SHP77 (cell line): Measurements from ENCODE around the gene GRIK2.

Experiments used
- DNase-seq, 2 experiments: peaks; one replicate each; lab custom pipeline; 2025; lab: John Stamatoyannopoulos, UW

The GRIK2 gene

GRCh38 chr6:101400326-101401135 is 7.0 kb downstream of the GRIK2 start:
- DNase-seq: no peak

DNA sequence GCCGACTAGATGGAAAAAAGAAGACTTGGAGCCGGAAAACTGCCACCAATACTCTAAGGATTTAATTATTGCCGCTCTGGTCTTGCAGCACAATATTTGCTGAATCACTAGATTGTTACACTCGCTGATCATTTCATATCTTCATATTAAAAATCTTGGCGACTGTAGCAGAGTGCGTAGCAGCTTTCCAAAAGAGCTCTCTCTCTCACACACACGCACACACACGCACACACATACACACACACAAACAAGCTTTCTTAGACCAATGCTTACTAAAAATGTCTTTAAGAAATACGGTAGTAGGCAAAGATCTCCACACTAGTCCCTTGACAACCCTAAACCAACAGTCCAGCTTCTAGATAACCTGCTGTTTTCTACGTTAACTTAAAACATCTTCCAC is 7.7 kb downstream of the GRIK2 start:
- DNase-seq: no peak

DNA sequence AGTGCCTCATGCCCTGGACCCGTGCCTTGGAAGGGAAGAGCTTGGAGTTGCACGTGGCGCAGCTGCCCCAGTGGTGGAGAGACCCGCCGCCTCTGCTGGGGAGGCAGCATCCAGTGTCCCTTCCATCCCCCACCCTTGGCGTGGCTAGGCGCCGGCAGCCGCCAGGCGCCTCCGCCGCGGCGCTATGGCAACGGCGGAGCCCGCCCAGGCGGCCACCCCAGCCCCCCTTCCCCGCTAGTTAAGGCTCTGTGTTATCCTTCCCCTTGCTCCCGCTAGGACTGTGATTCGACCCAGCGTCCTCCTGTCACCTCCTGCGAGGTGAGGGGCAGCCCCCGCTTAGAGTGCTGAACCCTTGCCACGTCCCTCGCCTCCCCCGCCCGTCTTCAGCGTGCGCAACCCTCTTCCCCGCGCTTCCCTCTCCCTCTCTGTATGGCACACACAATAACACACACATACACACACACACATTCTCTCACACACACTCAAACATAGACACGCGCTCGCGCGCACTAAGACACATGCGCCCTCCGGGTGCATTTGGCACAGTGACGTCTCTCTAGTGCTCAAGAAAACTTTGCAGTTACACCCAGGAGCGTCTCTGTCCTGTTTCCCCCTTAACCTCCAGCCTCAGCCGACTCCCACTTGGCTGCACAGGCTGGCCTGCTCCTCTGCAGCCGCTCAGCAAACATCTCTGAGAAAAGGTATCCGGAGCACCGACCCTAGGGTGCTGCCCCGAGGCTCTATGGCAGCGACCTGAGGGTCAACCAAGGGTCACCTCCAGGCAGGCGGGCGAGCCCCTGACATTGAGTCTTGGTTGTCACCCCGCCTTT is 8.5 kb downstream of the GRIK2 start:
- DNase-seq: peak; percentile 50 to 72

- DNase-seq: peak; percentile 60 to 79
Observed at GRCh38 chr6:101402622-101403031, 9.1 kb downstream of the GRIK2 start.

DNA sequence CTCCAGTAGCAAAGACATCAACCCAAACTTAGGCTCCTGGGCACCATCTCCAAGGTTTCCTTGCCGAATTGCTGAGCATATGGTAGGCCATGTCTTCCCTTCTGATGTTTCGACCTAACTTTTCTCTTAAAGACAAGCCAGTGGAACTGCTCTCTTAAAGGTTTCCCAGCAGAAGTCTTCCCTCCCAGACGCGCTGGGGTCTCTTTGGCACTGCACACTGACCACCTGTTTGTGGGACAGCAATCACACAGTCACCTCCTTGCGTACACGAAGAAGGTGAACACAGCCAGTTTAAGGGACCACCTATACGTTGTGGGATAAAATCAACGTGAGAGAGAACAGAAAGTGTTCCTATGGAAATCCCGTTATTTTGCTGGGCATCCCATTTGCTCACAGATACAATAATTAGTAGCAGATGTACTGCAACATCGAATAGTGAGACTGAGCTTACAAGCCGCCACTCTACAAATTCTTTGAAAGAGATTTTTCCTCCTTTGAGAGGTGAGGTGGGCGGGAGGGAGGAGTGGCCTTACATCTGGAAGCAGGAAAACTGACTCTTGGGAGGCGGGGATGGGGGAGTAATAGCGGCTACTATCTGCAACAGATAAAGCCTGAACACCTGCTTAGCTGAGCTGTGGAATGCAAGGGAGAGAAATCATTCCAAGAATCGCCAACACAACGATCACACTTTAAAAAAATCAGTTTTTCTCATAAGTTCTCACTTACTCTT is 9.9 kb downstream of the GRIK2 start:
- DNase-seq: no peak

- DNase-seq: no peak
Observed at GRCh38 chr6:101404775-101405174, 11.3 kb downstream of the GRIK2 start.

DNA sequence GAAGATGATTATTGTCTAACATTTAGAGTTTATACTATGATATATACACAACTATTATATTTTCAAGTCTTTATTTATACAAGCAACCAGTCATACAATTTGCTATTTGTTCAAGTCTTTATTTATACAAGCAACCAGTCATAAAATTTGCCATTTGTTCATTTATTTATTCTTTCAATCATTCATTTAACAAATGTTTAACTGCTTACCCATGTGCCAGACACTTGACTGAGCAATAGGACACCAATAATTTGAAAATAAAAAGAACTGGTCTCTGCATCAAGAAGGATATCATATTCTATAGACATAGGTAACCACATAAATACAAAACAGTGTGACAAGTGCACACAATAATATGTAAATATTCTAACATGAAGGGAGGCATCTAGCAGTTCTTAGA is 20.3 kb downstream of the GRIK2 start:
- no peak for DNase-seq

DNA sequence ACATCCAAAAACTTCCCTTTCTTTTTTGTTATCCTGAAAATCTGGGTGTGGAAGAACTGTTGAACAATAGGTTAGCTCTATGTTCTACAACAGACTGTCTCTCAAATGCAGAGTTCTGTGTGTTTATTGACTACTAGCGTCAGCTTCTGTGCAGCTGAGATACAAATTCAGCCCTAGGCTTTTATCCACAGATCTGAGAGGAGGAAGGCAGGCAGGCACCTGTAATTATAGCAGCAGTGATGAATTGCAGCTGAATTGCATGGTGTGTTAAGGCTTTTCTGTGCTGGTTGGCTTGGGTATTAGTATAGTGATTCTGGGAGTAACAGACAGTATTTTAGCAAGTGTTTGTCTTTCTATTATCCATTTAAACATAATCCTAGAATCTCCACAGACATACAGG is 24.4 kb downstream of the GRIK2 start:
- no peak for DNase-seq

DNA sequence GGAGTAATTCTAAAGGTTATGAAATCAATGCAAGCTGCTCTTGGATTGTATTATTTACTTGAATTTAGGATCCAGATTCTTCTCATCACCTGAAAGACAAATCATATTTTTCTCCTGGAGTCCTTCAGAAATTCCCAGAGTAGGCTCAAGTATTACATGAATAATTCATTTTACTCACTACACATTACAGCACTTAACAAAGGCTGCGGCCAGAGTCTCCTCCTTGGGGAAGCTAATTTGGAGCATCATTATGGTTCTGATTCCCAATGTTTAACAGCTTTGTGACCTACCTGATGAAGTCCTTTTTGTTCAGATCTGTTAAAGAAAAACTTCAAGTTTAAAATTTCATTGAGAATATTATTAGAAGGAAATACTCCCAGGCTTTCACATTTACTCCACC is 28.7 kb downstream of the GRIK2 start:
- no peak for DNase-seq

- no peak for DNase-seq
Observed at GRCh38 chr6:101422811-101423210, 29.3 kb downstream of the GRIK2 start.

GRCh38 chr6:101429270-101429669 is 35.8 kb downstream of the GRIK2 start:
- DNase-seq: no peak

DNA sequence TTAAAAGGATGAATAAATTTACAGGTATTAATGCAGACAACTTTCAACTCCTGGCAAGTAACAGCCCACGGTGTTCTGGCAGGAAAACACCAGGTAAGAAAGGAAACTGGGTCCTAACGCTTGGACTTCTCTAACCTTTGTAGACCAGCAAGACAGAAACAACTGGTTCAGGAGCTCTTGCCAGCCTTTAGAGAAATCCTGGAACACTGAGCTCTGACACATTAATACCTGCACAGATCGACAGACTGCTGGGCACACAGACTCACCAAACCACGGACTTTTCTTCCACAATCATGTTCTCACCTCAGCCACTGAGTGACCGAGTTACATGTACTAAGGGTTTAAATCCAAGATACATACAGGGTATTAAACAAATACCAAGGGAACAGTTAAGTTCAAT is 36.3 kb downstream of the GRIK2 start:
- DNase-seq: no peak

DNA sequence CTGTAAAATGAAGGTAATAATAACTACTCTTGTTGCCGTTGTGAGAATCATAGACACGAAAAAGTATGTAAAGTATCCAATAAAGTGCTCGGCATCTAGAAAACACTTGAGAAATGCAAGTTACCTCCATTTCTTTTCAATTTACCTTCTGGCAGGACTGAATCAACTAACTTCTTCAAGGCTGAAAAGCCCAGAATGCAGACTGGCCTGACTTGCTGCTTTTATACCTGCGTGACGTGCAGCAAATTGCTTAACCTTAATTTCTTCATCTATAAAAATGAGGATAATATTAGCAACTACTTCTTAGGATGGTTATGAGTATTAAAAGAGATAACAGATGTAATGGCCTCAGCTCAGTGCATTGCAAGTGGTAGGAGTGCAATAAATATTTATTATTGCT is 39.6 kb downstream of the GRIK2 start:
- no peak for DNase-seq

- no peak for DNase-seq
Observed at GRCh38 chr6:101434601-101435000, 41.1 kb downstream of the GRIK2 start.

DNA sequence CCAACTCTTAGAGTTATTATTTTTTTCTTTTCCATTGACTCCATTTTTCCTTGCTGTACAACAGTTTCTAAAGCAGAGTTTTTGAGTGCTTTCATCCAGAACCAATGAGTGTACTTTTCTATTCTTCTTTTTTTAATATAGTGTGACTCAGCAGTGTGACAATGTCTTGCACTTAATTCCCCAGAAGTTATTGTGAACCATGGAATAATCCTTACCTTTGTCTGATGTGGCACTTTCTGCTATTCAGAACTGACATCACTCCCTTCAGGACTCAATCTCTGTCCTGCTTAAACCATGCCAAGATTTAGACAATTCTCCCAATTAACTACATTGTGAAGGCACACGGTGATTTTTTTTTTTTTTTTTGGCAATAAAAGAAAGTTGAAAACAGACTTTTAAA is 41.5 kb downstream of the GRIK2 start:
- DNase-seq: no peak

GRCh38 chr6:101439790-101440189 is 46.3 kb downstream of the GRIK2 start:
- no peak for DNase-seq

DNA sequence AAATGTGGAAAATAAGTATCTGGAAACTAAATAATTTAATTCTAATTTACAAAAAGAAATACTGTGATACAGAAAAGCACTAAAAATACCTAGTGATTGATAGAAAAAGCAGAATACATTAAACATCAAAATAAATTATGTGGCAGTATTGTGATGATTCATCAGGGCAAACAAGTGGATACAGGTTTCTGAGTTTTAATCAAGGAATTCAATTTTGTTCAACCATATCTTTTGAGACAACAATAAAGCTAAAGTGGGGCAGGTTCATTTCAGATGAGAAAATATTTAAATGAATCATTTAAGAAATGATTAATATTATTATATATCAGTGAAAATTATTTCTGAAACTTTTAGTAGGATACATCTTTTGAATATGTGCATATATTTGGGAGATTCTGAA is 49.8 kb downstream of the GRIK2 start:
- no peak for DNase-seq

DNA sequence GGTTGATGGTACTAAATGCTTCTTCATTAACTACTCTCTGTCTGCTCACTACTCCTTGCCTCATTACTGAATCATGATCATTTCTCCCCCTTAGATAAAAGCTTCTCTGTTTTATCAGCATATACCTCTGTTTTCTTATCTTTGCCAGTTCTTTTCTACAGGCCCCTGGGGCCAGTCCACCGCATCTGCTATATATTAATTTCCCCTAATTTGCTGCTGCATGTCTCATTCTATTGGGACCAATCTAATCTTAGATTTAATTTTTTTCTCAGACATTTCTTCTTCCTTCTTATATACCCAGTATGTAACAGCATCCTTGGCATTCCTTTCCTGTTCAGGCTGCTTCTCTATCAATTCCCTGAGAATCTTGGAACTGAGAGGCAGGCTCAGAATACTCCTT is 51.2 kb downstream of the GRIK2 start:
- no peak for DNase-seq

GRCh38 chr6:101445527-101445926 is 52.0 kb downstream of the GRIK2 start:
- DNase-seq: no peak

DNA sequence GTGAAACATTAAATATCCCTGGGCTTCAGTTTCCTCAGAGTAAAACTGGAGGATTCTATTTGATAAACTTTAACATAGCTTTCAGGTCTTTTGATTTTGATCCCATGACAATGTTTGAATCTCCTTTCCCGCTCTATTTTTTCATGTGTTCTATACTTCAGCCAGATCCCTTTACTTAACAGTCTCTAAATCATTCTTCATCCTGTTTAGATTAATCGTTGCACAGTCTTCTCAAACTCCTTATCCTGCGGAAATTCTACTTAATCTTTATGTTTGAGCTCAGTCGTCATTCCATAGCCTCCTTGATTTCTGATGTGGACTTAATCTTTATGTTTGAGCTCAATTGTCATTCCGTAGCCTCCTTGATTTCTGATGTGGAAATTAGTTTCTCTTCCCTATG is 57.4 kb downstream of the GRIK2 start:
- no peak for DNase-seq

DNA sequence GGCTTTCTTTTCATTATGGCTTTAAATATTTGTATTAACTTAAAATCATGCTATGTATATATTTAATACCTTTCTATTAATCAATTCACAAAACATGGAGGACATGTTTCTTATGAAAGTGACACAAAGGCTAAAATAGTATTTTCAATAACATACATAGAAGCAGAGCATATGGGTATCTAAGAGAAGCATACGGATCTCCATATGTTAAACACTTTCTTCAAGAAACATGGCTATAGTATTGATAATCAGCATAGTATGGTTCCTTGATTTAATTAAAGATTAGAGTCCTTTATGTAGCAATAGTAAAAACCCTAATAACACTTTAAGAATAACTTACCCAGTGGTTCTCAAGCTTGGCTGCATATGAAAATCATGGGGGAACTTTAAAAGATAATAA is 58.5 kb downstream of the GRIK2 start:
- no peak for DNase-seq

DNA sequence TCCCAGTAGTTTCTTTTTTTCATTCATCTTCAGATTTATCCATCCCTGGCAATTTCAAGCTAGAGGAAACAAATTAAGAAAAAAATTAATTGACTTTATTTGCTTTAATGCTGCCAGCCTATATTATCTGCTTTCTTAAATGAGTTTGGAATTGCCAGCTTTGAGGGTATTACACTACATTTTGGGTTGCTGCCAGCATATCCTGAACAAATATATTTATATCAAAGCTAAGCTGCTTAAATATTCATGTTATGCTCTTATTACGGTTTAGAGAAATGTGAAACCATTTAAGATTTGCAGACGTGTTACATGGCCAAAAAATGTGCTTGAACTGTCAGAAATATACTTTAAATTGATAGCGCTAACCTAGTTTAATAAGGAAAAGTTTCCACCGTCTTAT is 59.7 kb downstream of the GRIK2 start:
- DNase-seq: no peak
